Stimulated activated CD8-positive, alpha-beta memory T cell treated with anti-CD3 and anti-CD28 coated beads, Interleukin-4, amount 100 ng/mL, for 4 hours (primary cell): ENCODE measurements around the gene MKLN1.

Experiments used
- DNase-seq, 2 donors: peaks; one replicate each; pipeline ENCODE4 v3.0.0-alpha.2; 2020; ENCODE audit warnings: low read depth in 2 of 2, low spot score in 1 of 2

MKLN1 gene

GRCh38 chr7:131540491-131541162 lies 213.0 kb downstream of the MKLN1 start:
- no peak for DNase-seq

GRCh38 chr7:131543298-131543697 lies 215.6 kb downstream of the MKLN1 start:
- DNase-seq, result no peak

GRCh38 chr7:131544021-131544420 lies 216.3 kb downstream of the MKLN1 start:
- no peak for DNase-seq

- no peak for DNase-seq
These were observed 217.0 kb downstream of the MKLN1 start for GRCh38 chr7:131544449-131545301.

GRCh38 chr7:131546126-131546525 lies 218.4 kb downstream of the MKLN1 start:
- DNase-seq, result no peak
